ENCODE results near the gene TTC33.
"Not testable (repeated sequence)": the region's sequence is repeated elsewhere in the genome, so short reads cannot be mapped to it uniquely, and the experiment has no call there.

TTC33 gene

GRCh38 chr5:40603378-40603777, 152.4 kb downstream of the TTC33 start:
- DNase-seq: no peak

- DNase-seq: no peak
These were observed 154.4 kb downstream of the TTC33 start for GRCh38 chr5:40601198-40601868.

GRCh38 chr5:40600383-40600782, 155.4 kb downstream of the TTC33 start:
- no peak for DNase-seq

GRCh38 chr5:40599676-40600075, 156.1 kb downstream of the TTC33 start:
- no peak for DNase-seq

GRCh38 chr5:40594811-40595210, 160.9 kb downstream of the TTC33 start:
- DNase-seq: no peak

GRCh38 chr5:40591727-40592396, 163.9 kb downstream of the TTC33 start:
- not testable (repeated sequence) for DNase-seq

GRCh38 chr5:40587376-40587775, 168.4 kb downstream of the TTC33 start:
- DNase-seq: no peak

GRCh38 chr5:40585537-40586267, 170.1 kb downstream of the TTC33 start:
- DNase-seq: no peak

- no peak for DNase-seq
These were observed 171.7 kb downstream of the TTC33 start for GRCh38 chr5:40584054-40584453.

- no peak for DNase-seq
These were observed 177.0 kb downstream of the TTC33 start for GRCh38 chr5:40578501-40579451.

- no peak for DNase-seq
These were observed 178.0 kb downstream of the TTC33 start for GRCh38 chr5:40577718-40578117.

- DNase-seq: no peak
These were observed 179.8 kb downstream of the TTC33 start for GRCh38 chr5:40575921-40576320.

- no peak for DNase-seq
These were observed 180.3 kb downstream of the TTC33 start for GRCh38 chr5:40575411-40575810.

- peak; percentile 19 to 31 for DNase-seq
These were observed 182.8 kb downstream of the TTC33 start for GRCh38 chr5:40572937-40573336.

GRCh38 chr5:40572391-40572790, 183.4 kb downstream of the TTC33 start:
- DNase-seq: no peak

- DNase-seq: no peak
These were observed 184.0 kb downstream of the TTC33 start for GRCh38 chr5:40571729-40572128.

- no peak for DNase-seq
These were observed 185.2 kb downstream of the TTC33 start for GRCh38 chr5:40570408-40571129.

GRCh38 chr5:40569546-40570270, 186.1 kb downstream of the TTC33 start:
- DNase-seq: no peak

GRCh38 chr5:40568548-40568947, 187.2 kb downstream of the TTC33 start:
- DNase-seq: no peak

GRCh38 chr5:40563173-40563572, 192.6 kb downstream of the TTC33 start:
- not testable (repeated sequence) for DNase-seq

- no peak for DNase-seq
These were observed 195.2 kb downstream of the TTC33 start for GRCh38 chr5:40560474-40561110.
